K562 (cell line): Measurements from ENCODE around the gene SLC8A1.

Experiments used
- ARHGAP35 ChIP-seq: fragments of 450-650 bp; IDR thresholded peaks from 2 replicates; pipeline ENCODE4 v1.6.1; 2018; ENCODE audit not compliant: partially characterized antibody
- BRCA1 ChIP-seq, 2 experiments: fragments of 450-650 bp in 1 of 2; sonication (generic) in 1 of 2; formaldehyde crosslinking in 1 of 2; IDR thresholded peaks; 2 replicates each; pipeline versions ENCODE4 v1.5.0 to v1.6.1; 2017 to 2020; ENCODE audit warnings: mild to moderate bottlenecking in 1 of 2, missing genetic modification reagents in 1 of 2
- CBX8 ChIP-seq: fragments of 200-600 bp; sonication (generic); IDR thresholded peaks from 2 replicates; pipeline ENCODE4 v1.6.1; 2012; ENCODE audit warnings: borderline replicate concordance, mixed run types, low read depth, mild to moderate bottlenecking, moderate library complexity, mixed read lengths, low read length, control low read depth, inconsistent platforms; ENCODE audit not compliant: poor library complexity, severe bottlenecking; ENCODE audit errors: extremely low read depth
- DDX20 ChIP-seq: fragments of 450-650 bp; IDR thresholded peaks from 2 replicates; pipeline ENCODE4 v1.6.1; 2016; ENCODE audit warnings: missing genetic modification characterization, low read depth, mild to moderate bottlenecking, missing compliant biosample characterization, moderate library complexity
- HNRNPK ChIP-seq: fragments of 200-400 bp; formaldehyde crosslinking; IDR thresholded peaks from one replicate; pipeline ENCODE4 v1.6.1; 2018; ENCODE audit warnings: mild to moderate bottlenecking, low read depth, low read length; ENCODE audit not compliant: poor library complexity, severe bottlenecking
- MAFF ChIP-seq: IDR thresholded peaks from 2 replicates; pipeline ENCODE4 v1.6.1; 2012; ENCODE audit warnings: low read length, improper control_type of control experiment
- MYC ChIP-seq, 2 experiments: fragments of 250-450 bp in 1 of 2; sonication (Bioruptor Pico) in 1 of 2; IDR thresholded peaks; 2 replicates each; pipeline versions ENCODE4 v1.5.1 to v1.6.1; 2012 to 2021; ENCODE audit warnings: low read depth in 2 of 2, borderline replicate concordance in 1 of 2, improper control_type of control experiment in 1 of 2, low read length in 1 of 2, mild to moderate bottlenecking in 1 of 2, moderate library complexity in 1 of 2
- PHF8 ChIP-seq: fragments of 200-600 bp; sonication (generic); IDR thresholded peaks from 2 replicates; pipeline ENCODE4 v1.6.1; 2012; ENCODE audit warnings: mixed run types, mild to moderate bottlenecking, inconsistent platforms, low read length, moderate library complexity, borderline replicate concordance
- TARDBP ChIP-seq: fragments of 450-650 bp; IDR thresholded peaks from 2 replicates; pipeline ENCODE4 v1.6.1; 2016
- TF ChIP-seq, protein P1 (sequence below), 3 experiments: IDR thresholded peaks in 2 of 3; conservative IDR thresholded peaks in 1 of 3; 2 replicates each; pipeline ENCODE4 v1.5.1; 2011 to 2012; ENCODE audit warnings: low read length in 3 of 3, mild to moderate bottlenecking in 3 of 3, control low read depth in 2 of 3, improper control_type of control experiment in 1 of 3, inconsistent platforms in 1 of 3, low read depth in 1 of 3, mixed read lengths in 1 of 3, moderate library complexity in 1 of 3; ENCODE audit not compliant: insufficient read depth in 2 of 3
- TF ChIP-seq, protein P2 (sequence below): IDR thresholded peaks from 2 replicates; pipeline ENCODE4 v1.6.1; 2011; ENCODE audit warnings: borderline replicate concordance, low read depth, mild to moderate bottlenecking, moderate library complexity, low read length; ENCODE audit not compliant: insufficient read depth, poor library complexity, severe bottlenecking

DNA sequence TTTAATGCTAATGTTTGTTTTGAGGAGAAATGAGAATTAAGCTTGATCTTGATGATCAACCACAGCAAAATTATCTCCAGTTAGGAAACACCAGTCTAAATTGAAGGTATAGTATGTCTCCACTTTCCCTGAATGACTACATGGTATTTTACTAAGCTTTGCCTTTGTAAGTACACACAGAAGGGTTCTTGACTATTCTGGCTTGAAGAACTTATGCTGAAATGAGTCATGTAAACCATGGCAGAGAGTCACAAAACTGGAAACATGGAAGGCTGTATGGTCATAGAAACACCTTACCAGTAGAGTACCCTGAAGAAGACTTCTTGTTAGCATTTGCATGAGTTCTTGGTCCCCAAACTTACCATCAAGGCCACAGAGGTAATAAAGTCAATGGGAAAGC lies 250.5 kb downstream of the SLC8A1 start:
- TF ChIP-seq, protein P1, sequence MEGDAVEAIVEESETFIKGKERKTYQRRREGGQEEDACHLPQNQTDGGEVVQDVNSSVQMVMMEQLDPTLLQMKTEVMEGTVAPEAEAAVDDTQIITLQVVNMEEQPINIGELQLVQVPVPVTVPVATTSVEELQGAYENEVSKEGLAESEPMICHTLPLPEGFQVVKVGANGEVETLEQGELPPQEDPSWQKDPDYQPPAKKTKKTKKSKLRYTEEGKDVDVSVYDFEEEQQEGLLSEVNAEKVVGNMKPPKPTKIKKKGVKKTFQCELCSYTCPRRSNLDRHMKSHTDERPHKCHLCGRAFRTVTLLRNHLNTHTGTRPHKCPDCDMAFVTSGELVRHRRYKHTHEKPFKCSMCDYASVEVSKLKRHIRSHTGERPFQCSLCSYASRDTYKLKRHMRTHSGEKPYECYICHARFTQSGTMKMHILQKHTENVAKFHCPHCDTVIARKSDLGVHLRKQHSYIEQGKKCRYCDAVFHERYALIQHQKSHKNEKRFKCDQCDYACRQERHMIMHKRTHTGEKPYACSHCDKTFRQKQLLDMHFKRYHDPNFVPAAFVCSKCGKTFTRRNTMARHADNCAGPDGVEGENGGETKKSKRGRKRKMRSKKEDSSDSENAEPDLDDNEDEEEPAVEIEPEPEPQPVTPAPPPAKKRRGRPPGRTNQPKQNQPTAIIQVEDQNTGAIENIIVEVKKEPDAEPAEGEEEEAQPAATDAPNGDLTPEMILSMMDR (IDR thresholded peaks at IDR 0.05 in 2 of 3, conservative IDR thresholded peaks at IDR 0.05 in 1 of 3; ENCODE audit: insufficient read depth in 2 of 3, low read depth in 1 of 3, low read length in 3 of 3) = no peak
- TF ChIP-seq MAFF (no peak), HNRNPK (no peak), MYC (IDR thresholded peaks at IDR 0.05; ENCODE audit: low read depth, low read length) (no peak), MYC (CRISPR knock-in tag; IDR thresholded peaks at IDR 0.05; ENCODE audit: borderline replicate concordance, low read depth) (no peak), TARDBP (no peak), ARHGAP35 (no peak), PHF8 (no peak), BRCA1 (IDR thresholded peaks at IDR 0.05) (no peak), BRCA1 (CRISPR knock-in tag; IDR thresholded peaks at IDR 0.05) (no peak), CBX8 (no peak), DDX20 (tag) (no peak)
- TF ChIP-seq, protein P2, sequence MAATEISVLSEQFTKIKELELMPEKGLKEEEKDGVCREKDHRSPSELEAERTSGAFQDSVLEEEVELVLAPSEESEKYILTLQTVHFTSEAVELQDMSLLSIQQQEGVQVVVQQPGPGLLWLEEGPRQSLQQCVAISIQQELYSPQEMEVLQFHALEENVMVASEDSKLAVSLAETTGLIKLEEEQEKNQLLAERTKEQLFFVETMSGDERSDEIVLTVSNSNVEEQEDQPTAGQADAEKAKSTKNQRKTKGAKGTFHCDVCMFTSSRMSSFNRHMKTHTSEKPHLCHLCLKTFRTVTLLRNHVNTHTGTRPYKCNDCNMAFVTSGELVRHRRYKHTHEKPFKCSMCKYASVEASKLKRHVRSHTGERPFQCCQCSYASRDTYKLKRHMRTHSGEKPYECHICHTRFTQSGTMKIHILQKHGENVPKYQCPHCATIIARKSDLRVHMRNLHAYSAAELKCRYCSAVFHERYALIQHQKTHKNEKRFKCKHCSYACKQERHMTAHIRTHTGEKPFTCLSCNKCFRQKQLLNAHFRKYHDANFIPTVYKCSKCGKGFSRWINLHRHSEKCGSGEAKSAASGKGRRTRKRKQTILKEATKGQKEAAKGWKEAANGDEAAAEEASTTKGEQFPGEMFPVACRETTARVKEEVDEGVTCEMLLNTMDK = no peak
